22Rv1 (cell line): Measurements from ENCODE around the gene HELZ.
"Not testable (repeated sequence)": the region's sequence is repeated elsewhere in the genome, so short reads cannot be mapped to it uniquely, and the experiment has no call there.

ENCODE experiments used
- H3K27ac ChIP-seq: fragments of 450-650 bp; 2 replicates; pipeline ENCODE4 v1.5.1; 2017
- ZFX ChIP-seq: fragments of 450-650 bp; IDR thresholded peaks from 2 replicates; pipeline ENCODE4 v1.6.1; 2017; ENCODE audit warnings: antibody characterized with exemption, borderline replicate concordance
- TF ChIP-seq, protein P1 (sequence below): fragments of 450-650 bp; IDR thresholded peaks from 2 replicates; pipeline ENCODE4 v1.5.1; 2017; ENCODE audit warnings: mild to moderate bottlenecking

HELZ gene

DNA sequence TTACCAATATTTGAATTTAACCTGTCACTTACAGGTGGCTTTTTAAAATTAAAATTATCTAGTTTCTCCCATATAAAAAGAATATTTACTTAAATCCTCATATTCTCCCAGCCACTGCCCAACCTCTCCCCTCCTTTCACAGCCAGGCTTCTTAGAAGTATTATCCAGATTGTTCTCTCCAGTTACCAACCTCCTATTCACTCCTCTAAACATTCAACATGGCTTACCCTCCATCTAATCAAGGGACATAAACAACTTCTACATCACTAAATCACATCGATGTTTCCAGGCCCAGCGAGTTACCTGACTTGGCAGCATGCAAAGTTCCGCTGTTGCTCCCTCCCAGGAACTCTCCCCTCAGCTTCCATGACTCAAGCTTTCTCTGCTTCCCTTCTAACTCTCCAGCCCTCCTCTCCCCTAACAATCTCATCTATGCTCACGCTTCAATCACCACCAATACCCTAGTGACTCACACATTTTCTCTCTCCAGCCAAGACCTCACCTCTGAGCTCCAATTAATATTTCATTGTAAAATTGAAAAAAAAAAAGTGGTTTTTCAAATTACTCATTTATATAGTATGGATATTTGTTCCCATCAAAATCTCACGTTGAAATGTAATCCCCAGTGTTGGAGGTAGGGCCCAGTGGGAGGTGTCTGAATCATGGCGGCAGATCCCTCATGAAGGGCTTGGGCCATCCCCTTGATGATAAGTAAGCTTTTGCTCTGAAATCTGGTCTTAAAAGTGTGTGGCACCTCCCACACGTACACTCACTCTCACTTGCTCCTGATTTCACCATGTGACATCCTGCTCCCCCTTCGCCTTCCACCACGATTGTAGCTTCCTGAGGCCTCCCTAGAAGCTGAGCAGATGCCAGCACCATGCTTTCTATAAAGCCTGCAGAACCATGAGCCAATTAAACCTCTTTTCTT is 88.5 kb downstream of the HELZ start:
- no peak overlapping the region for H3K27ac ChIP-seq
- TF ChIP-seq, protein P1, sequence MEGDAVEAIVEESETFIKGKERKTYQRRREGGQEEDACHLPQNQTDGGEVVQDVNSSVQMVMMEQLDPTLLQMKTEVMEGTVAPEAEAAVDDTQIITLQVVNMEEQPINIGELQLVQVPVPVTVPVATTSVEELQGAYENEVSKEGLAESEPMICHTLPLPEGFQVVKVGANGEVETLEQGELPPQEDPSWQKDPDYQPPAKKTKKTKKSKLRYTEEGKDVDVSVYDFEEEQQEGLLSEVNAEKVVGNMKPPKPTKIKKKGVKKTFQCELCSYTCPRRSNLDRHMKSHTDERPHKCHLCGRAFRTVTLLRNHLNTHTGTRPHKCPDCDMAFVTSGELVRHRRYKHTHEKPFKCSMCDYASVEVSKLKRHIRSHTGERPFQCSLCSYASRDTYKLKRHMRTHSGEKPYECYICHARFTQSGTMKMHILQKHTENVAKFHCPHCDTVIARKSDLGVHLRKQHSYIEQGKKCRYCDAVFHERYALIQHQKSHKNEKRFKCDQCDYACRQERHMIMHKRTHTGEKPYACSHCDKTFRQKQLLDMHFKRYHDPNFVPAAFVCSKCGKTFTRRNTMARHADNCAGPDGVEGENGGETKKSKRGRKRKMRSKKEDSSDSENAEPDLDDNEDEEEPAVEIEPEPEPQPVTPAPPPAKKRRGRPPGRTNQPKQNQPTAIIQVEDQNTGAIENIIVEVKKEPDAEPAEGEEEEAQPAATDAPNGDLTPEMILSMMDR: no peak
- TF ChIP-seq ZFX: no peak

DNA sequence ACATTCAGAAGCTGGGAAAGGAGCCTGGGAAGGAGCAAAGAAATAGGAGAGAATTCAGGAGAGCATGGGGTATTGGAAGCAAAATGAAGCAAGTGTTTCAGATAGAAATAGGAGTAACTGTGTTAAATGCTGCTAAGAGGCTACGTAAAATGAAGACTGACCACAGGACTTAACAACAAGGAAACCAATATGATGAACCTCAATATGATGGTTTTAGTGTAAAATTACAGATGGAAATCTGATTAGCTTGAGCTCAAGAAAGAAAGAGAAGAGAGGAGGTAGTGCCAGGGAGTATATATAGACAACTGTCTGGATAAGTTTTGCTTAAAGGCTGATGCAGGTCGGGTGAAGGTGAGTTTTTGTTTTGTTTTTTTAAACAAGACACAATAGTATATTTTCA is 92.2 kb downstream of the HELZ start:
- TF ChIP-seq ZFX: no peak
- TF ChIP-seq, protein P1: no peak
- no peak overlapping the region for H3K27ac ChIP-seq

DNA sequence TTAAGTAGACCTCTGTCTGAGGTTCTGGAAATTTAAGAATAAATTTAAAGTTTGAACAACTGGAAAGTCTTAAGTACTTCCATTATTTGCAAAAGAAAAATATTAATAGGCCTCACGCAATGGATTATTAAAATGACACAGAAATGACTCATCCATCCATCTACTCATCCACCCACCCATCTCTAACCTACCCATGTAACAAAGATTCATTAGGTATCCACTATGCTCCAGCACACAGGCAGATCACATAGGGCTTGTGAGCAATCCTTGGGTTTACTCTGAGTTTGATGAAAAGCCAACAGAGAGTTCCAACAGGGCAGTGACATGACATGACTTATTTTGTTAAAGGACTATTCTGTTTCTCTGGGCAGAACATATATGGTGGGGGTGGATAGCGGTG is 93.3 kb downstream of the HELZ start:
- peak overlapping the region; percentile 43; the same call in 1 of the 2 replicates for H3K27ac ChIP-seq

DNA sequence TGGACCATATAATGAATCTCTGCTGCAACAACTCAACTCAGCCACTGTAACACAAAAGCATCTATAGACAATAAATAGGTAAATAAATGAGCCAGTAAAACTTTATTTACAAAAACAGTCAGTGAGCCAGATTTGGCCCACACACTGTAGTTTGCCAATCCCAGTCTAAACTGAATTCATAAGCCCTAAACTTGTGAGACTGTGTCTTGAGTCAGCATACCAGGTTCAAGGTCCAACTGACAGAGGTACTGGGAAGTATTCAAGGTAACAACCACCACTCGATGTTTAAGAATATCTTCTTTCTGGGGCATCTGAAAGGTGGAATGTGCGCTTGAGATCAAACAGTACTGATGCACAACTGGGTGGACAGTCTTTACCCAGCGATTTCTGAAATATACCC is 94.2 kb downstream of the HELZ start:
- H3K27ac ChIP-seq: peak overlapping the region; percentile 43
- TF ChIP-seq, protein P1: no peak
- TF ChIP-seq ZFX: no peak

More for the DNA sequence above, 93.3 kb downstream of the HELZ start:
- no peak for TF ChIP-seq ZFX
- TF ChIP-seq, protein P1: no peak

DNA sequence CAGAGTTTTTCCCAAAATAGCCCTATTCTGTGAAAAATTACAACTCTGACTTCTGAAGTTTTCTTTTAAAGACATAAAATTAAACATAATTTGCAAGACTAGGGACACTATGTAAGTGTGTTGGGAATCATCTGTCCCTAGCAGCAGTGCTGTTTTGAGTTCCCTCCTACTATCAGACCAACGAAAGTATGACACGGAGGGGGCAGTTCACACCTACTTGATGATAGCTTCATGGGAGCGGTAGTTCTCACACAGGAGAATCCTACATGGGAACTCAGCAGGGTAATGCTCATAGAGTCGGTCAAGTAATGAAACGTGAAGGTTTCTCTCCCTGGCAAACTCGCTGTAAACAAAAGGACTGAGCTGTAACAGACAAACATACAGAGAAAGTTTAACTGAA is 96.6 kb downstream of the HELZ start:
- no peak for TF ChIP-seq ZFX
- TF ChIP-seq, protein P1: no peak

DNA sequence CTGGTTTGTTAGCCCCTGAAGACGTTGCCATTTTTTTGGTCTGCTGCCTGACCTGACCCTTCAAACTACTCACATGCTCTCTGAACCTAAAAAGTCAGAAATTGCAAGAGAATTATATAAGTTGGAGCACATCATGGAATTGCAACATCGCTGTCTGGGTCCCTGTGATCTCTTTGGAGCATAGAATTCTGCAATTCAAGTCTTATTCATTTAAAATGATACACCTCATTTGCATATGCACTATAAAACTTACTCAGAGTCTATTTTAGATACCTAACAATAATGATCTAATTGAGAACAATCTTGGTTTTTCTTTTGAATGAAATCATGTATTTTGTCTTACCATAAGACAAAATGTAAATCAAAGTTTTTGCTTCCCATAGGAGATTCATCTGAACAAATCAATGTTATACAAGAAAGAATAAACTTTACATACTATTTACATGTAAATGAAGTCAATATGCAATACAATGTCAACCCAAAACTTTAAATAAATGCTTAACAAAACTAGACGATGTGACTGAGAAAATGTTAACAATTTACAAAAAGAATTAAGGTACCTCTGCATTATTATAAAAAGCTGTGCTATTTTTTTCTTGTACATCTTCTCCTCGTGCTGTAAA is 99.7 kb downstream of the HELZ start:
- TF ChIP-seq, protein P1: no peak
- no peak for TF ChIP-seq ZFX
- H3K27ac ChIP-seq: no peak overlapping the region

More for the DNA sequence above, 96.6 kb downstream of the HELZ start:
- H3K27ac ChIP-seq: no peak overlapping the region

DNA sequence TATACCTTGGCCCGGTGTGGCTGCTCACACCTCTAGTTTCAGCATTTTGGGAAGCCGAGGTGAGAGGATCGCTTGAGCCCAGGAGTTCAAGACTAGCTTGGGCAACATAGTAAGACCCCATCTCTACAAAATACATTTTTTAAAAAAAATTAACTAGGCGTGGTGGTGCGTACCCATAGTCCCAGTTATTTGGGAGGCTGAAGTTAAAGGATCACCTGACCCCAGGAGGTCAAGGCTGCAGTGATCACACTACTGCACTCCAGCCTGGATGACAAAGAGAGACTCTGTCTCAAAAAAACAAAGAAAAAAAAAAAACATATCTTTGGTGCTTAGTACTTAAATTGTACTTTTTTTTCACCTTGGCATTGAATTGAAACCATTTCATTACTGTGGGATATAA is 101.7 kb downstream of the HELZ start:
- H3K27ac ChIP-seq: no peak overlapping the region
- TF ChIP-seq, protein P1: no peak
- no peak for TF ChIP-seq ZFX

DNA sequence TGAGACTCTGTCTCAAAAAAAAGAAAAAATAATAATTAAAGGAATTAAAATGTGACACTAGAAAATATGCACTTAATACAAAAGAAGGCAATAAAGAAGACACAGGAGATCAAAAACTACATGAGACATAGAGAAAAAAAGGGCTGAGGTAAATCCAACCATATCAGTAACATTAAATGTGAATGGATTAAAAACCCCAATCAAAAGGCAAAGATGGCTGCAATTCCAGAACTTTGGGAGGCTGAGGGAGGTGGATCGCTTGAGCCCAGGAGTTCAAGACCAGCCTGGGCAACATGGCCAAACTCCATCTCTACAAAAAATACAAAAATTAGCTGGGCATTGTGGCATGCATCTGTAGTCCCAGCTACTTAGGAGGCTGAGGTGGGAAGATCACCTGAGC is 103.0 kb downstream of the HELZ start:
- not testable (repeated sequence) for H3K27ac ChIP-seq
